GM03348 (cell line): ENCODE results near the gene EXOC6B.
A peak's percentile ranks its signal among the peaks of the same experiment; 100 is the strongest.

Experiments used
- DNase-seq: peaks from one replicate; pipeline ENCODE4 v3.0.0; 2012; ENCODE audit warnings: low spot score

EXOC6B gene

DNA sequence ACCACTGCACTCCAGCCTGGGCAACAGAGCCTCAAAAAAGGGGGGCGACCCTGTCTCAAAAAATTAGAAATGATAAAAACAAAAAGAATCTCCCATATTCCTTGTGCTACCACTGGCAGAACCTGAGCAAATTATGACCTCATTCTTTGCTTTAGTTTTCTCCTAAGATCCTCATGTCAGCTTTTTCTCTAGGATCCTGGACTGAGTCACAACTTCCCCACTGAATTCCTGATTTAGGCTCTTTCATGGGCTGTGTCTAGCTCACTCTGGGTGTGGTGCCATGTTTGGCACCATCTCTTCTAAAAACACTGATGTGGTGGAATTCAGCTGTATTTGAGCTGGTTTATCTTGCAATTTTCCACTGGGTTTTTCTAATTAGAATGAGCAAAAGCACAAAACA lies 37.1 kb downstream of the EXOC6B start:
- peak; percentile 77 for DNase-seq

DNA sequence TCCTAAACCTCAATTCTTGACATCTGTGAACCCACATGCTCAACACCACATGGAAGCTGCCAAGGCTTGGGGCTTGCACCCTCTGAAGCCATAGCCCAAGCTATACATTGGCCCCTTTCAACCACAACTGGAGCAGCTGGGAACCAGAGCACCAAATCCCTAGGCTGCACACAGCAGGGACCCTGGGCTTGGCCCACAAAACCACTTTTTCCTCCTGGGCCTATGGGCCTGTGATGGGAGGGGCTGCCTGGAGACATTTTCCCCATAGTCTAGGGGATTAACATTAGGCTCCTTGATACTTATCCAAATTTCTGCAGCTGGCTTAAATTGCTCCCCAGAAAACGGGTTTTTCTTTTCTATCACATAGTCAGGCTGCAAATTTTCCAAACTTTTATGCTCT lies 40.3 kb downstream of the EXOC6B start:
- DNase-seq: no peak

DNA sequence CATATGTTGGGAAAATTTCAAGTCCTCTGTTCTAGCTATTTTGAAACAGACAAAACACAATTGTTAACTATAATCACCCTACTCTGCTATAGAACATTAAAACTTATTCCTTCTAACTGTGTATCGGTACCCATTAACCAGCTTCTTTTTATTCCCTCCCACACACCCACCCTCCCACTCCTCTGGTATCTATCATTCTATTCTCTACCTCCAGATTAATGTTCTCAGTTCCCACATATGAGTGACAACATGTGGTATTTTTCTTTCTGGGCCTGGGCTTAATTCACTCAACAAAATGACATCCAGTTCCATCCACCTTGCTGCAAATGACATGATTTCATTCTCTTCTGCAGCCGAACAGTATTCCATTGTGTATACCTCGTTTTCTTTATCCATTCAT lies 43.3 kb downstream of the EXOC6B start:
- no peak for DNase-seq

- DNase-seq: no peak
These were observed 44.4 kb downstream of the EXOC6B start for GRCh38 chr2:72781480-72781879.

DNA sequence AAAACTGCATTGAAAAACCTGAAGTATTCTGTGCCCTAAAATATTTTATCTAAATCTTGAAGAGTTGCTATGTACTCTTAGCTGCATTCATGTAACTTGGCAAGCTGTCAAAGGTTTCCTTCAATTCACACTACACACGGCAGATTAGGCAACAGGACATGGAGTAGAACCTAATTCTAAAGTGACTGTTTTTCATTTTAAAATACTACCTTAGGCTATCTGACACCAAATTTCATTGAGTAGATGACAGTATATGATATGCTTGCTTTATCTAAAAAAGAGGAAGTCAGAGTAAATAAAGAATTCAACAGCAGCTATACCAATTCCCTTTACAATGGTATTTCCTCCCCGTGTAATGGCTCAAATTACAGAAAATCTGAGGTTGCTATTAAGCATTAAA lies 45.4 kb downstream of the EXOC6B start:
- no peak for DNase-seq

- DNase-seq: no peak
These were observed 46.3 kb downstream of the EXOC6B start for GRCh38 chr2:72779495-72779894.

- DNase-seq: peak; percentile 26
These were observed 47.4 kb downstream of the EXOC6B start for GRCh38 chr2:72778410-72778809.

DNA sequence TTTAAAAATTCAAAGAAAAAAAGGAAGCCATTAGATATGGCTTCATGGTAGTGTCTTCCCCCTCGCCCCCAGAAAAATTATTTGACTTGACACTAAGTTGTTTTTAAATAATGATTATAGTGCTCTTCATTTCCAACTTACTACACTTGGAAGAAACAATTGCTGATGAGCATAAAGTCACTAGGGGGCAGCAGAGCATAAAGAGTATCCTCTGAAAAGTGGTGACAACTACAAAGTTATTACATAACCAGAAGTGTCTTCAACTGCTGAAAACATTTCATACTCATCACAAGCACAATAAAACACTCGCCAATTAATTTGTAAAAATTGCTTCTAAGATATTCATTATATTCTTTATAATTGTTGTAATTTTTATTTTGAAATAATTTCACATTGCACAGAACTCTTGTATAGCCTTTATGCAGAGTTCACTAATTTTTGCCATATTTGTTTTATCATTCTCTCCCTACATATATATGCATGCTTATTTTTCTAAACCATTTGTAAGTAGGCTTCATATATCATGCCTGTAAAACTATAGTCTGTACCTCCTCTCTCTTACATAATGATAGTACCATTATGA lies 54.9 kb downstream of the EXOC6B start:
- DNase-seq: peak; percentile 79

DNA sequence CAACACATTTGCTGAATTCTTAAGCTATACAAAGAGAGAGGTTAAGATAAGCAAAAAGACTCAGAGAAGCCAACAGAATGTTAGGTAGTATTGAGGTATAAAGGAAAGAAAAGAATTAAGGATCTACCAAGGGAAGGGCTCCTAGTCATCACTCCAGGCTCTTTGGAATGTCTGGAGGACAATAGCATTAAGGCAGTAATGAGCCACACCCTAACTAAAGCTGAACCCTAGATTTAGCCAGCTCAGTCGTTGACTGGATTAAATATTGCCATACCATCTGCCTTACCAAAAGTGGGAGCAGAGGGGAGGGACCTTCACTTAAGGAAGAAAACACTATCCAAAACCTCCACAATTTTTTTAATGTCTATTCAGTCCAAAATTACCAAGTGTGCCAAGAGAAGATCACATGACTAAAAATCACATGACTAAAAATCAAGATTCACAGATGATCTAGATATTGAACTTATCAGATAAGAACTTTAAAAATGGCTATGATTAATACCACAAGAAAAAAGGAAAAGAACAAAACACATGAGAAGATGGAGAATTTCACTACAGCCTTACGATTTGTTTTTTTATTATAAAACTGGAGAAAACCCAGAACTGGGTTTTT lies 59.7 kb downstream of the EXOC6B start:
- DNase-seq: peak; percentile 30

GRCh38 chr2:72762276-72762675 lies 63.6 kb downstream of the EXOC6B start:
- DNase-seq: no peak

GRCh38 chr2:72759755-72760154 lies 66.1 kb downstream of the EXOC6B start:
- no peak for DNase-seq

DNA sequence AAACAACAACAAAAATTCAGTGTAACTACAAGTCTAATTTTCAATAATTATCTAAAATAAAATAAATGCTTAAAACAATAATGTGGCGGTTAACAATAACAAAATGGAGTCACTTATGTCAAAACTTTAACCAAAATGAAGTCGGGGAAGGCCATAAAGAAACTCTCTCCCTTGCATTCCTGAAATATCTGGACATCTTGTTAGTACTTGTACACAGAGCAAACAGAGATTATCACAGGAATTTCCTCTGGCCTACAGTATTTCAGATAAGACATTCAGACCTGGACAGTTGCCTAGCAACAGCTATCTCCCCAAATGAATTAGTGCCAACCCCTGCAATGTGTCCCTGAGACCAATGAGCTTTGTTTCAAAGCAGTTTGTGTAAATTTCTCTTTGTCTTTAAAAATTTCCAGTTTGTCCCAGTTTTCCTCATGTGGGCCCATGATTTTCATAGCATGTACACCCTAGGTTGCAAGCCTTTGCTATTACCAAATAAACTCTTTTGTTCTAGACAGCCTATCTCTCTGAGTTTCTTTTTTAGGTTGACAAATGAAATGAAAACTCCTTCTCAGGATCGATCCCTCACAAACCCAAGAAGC lies 68.6 kb downstream of the EXOC6B start:
- DNase-seq: peak; percentile 7

DNA sequence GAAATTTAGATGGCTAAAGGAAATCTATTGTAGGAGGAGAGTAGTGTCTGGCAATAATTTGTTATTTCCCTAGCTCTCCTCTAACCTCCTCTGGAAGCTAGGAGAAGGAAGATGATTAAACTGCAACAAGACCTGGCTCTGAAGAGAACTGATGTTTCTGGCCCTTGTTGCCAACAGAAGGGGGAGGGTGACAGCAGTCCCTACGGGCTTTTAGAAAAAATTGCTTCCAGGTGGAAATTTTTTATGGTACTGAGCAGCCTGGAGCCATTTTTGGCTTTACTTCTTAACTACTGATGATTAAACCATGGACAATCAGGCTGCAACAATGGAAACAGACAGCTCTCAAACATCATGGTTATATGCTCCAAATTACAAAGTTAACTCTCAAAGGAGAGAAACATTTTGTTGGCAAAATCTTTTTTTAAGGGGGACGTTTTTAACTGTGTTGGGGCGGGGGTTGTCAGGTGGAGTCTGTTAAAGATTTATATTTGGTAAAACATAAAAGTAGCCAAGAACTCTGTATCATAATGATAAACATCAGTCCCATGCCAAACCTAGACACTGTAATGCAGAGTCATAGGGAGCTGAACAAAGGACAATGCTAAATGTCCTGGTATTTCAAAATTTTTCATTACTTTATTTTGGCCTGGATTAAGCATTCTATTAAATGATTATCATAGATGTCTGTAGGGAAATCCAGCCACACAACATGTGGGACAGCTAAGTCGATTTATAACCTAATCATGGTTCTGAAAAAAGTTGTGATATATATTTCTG lies 70.0 kb downstream of the EXOC6B start:
- peak; percentile 48 for DNase-seq

DNA sequence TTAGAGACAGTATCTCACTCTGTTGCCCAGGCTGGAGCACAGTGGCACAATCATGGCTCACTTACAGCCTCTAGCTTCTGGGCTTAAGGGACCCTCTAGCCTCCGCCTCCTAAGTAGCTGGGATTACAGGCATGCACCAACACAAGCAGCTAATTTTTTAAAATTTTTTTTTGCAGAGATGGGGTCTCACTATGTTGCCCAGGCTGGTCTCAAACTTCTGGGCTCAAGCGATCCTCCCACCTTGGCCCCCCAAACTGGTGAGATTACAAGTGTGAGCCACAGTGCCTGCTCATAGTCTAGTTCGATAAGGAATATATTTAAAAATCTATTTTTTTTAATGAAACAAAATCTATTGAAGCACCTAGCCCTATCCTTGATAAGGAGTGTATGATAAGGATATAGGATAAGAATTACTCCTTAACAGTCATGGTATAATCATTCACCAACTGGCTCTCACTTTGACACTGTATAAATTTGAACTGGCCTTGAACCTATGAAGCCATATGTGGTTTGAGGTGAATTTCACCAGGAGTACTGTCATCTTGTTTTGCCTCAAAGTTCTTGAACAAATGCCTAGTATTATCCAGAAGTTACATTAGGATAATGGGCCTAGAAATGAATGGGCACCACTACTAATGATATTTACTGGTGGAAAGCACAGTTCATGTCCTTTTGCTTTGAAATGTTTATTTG lies 71.1 kb downstream of the EXOC6B start:
- DNase-seq: no peak

DNA sequence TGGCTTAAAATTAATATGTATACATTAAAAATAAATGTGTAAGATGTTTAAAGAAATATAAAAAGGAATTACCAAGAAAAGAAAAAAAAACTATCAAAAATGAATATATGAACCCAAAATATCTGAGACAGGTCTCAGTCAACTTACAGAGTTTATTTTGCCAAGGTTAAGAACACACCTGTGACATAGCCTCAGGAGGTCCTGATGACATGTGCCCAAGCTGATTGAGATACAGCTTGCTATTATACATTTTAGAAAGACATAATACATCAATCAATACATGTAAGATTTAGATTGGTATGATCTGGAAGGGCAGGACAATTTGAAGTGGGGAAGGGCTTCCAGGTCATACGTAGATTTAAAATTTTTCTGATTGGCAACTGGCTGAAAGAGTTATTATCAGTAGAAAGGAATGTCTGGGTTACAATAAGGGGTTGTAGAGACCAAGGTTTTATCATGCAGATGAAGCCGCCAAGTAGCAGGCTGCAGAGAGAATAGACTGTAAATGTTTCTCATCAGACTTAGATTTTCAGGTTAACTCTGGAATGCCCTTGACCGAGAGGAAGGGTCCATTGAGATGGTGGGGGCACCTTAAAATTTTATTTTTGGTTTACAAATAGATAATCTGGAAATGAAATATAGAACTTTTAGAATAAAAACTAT lies 74.7 kb downstream of the EXOC6B start:
- no peak for DNase-seq

- no peak for DNase-seq
These were observed 75.4 kb downstream of the EXOC6B start for GRCh38 chr2:72750466-72750865.

- DNase-seq: no peak
These were observed 78.5 kb downstream of the EXOC6B start for GRCh38 chr2:72747344-72747743.

- peak; percentile 37 for DNase-seq
These were observed 80.0 kb downstream of the EXOC6B start for GRCh38 chr2:72745679-72746368.

DNA sequence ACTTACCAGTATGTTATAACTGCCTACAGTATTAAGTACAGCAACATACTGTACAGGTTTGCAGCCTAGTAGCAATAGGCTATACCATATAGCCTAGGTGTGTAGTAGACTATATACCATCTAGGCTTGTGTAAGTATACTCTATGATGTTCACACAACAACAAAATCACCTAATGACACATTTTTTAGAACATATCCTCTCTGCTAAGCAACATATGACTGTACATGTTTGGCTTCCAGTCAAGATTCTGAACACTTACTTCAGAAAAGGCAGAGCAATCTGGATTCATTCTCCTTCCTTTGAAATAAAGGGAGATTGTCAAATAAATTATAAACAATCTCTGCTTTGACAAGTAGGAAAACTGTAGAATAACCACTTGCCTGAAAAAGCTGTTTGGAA lies 81.8 kb downstream of the EXOC6B start:
- DNase-seq: peak; percentile 5

- DNase-seq: no peak
These were observed 82.4 kb downstream of the EXOC6B start for GRCh38 chr2:72743481-72743880.

- DNase-seq: no peak
These were observed 87.7 kb downstream of the EXOC6B start for GRCh38 chr2:72738096-72738495.
